Measurements from ENCODE around the gene PPP1R12C.
A peak's percentile ranks its signal among the peaks of the same experiment; 100 is the strongest.

The PPP1R12C gene

DNA sequence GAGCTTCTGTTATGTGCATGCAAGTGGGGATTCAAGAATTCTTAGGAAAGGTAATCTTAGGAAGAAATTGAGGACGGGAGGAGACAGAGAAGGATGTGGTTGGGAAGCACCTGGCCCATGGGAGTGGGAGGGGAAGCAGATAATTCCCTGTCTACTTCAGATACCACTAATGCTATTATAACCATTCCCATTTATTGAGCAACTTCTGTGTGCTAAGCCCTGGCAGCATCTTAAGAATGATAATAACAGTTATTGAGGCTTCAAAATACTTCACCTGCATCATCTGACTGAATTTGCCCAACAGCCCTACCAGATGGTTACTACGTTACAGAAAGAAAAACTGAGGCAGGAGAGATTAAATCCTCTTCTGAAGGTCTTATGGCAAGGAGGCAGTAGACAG lies 40.3 kb downstream of the PPP1R12C start:
- TF ChIP-seq, protein P1, sequence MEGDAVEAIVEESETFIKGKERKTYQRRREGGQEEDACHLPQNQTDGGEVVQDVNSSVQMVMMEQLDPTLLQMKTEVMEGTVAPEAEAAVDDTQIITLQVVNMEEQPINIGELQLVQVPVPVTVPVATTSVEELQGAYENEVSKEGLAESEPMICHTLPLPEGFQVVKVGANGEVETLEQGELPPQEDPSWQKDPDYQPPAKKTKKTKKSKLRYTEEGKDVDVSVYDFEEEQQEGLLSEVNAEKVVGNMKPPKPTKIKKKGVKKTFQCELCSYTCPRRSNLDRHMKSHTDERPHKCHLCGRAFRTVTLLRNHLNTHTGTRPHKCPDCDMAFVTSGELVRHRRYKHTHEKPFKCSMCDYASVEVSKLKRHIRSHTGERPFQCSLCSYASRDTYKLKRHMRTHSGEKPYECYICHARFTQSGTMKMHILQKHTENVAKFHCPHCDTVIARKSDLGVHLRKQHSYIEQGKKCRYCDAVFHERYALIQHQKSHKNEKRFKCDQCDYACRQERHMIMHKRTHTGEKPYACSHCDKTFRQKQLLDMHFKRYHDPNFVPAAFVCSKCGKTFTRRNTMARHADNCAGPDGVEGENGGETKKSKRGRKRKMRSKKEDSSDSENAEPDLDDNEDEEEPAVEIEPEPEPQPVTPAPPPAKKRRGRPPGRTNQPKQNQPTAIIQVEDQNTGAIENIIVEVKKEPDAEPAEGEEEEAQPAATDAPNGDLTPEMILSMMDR (IDR thresholded peaks at IDR 0.05; ENCODE audit: low read depth, low read length), result no peak
- DNase-seq (ENCODE audit: low read depth in 2 of 2), result no peak
- no peak overlapping the region for H3K4me3 ChIP-seq (replicated peaks in 1 of 2; ENCODE audit: low read depth in 2 of 2, low read length in 2 of 2)

DNA sequence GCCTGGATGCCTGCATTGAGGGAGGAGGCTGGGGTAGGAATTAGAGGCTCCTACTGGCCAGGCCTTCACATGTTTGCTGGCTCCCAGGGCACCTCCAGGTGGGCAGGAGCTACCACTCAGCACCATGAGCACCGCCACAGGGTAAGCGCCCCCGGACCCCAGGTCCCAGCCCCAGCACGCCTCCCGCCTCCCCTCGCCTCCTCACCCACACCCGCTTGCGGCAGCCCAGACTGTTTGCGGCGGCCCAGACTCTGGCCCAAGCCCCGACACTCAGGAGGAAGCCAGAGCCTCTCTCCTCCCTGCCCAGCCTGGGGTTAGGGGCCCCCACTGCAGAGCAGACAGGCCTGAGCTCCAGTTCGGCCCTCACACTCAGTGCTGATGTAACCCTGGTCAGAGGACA lies 41.1 kb downstream of the PPP1R12C start:
- no peak overlapping the region for H3K4me3 ChIP-seq (replicated peaks in 1 of 2; ENCODE audit: low read depth in 2 of 2, low read length in 2 of 2)
- no peak for DNase-seq (ENCODE audit: low read depth in 2 of 2)
- TF ChIP-seq, protein P1 (IDR thresholded peaks at IDR 0.05; ENCODE audit: low read depth, low read length), result no peak

DNA sequence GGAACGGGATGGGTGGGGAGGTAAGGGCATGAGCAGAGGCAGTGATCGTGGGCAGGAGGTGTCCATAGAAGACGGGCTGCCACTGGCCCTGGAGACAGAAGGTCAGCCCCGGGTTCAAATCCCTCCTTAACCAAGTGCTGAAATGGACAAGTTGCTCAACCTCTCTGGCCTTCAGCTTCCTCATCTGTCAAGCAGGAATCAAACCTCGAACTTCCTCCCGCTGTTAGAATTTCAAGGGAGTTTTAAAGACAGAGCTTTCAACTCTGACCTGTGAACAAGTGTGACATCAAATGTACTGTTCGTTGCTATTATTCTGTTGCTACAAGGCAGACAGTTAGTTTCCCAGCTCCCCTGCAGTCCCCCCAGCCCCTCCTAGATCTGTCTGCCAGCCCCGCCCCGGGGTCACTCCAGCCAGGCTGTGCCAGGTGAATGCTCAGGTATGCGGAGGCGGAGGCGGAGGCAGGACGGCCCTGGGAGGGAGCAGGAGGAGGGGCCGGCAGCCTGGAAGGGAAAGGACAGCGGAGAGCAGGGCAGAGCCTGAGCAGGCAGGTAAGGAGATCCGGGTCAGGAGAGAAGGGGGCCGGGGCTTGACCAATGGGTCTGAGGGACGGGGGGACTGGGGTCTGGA lies 42.0 kb downstream of the PPP1R12C start, which contains the start of gene EPS8L1:
Gene EPS8L1 (plus strand): TSS at position 499 of the 628 bp plus-strand sequence. CDS start 576 bp downstream, outside the sequence.
- DNase-seq (ENCODE audit: low read depth in 2 of 2), result no peak
- TF ChIP-seq, protein P1 (IDR thresholded peaks at IDR 0.05; ENCODE audit: low read depth, low read length), result no peak
- no peak within 1 kb of the TSS for H3K4me3 ChIP-seq (replicated peaks in 1 of 2; ENCODE audit: low read depth in 2 of 2, low read length in 2 of 2)

DNA sequence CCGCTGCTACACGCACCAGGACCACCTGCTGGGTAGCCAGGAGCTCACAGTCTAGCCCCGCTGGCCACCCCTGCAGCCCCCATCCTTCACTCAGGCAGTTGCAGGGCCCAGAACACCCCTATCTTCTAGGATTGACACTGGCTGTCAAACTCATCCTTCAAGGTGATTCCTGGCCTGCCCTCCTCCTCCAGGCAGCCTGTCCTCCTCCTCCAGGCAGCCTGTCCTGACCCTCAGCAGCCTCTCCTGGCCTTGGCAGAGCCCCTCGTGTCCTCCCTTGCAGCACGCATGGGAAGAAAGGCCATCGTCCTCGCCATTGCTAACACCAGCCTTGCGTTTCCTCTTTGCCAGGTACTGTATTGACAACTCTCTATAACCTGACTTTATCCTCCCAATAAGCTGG lies 45.5 kb downstream of the PPP1R12C start:
- DNase-seq (ENCODE audit: low read depth in 2 of 2), result no peak
- TF ChIP-seq, protein P1 (IDR thresholded peaks at IDR 0.05; ENCODE audit: low read depth, low read length), result no peak
- no peak overlapping the region for H3K4me3 ChIP-seq (replicated peaks in 1 of 2; ENCODE audit: low read depth in 2 of 2, low read length in 2 of 2)

DNA sequence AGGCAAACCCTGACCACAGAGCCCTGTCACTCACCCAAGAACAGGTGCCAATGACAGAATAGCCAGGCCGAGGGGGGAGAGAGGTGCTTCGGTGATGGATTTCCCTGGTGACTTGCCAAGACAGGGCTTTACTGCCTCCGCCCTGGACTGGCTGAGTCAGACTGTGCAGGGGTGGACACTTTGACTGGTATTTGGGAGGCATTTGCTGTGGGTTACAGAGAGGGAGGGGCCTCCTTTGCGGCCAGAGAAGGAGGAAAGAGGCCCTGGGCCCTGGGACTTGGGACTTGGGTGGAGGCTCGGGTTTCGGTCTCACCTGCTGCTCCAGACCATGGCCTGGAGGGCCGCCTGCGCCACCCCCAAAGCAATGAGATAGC lies 46.3 kb downstream of the PPP1R12C start:
- DNase-seq (ENCODE audit: low read depth in 2 of 2), result peak; percentile 38 to 64
- H3K4me3 ChIP-seq (replicated peaks in 1 of 2; ENCODE audit: low read depth in 2 of 2, low read length in 2 of 2), result no peak overlapping the region
- TF ChIP-seq, protein P1 (IDR thresholded peaks at IDR 0.05; ENCODE audit: low read depth, low read length), result no peak

DNA sequence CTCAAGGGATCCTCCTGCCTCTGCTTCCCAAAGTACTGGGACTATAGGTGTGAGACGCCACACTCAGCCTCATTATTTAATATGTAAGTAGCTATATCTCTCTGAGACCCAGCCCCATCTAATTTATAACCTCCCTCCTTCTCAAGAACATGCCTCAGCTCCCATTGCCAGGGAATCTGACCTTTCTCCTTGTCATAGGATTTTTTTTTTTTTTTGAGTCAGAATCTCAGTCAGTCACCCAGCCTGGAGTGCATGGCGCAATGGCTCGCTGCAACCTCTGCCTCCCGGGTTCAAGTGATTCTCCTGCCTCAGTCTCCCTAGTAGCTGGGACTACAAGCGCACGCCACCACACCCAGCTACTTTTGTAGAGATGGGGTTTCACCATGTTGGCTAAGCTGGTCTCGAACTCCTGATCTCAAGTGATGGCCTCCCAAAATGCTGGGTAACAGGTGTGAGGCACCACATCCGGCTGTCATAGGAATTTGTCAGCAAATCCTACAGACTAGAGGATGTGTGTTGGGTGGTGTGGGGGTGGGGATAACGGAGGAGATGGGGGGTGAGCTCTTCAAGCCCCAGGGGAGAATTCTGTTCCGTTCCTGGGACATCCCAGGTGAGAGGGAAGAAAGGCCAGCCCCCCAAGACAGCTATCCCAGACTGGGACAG lies 46.8 kb downstream of the PPP1R12C start:
- no peak for DNase-seq (ENCODE audit: low read depth in 2 of 2)
- no peak overlapping the region for H3K4me3 ChIP-seq (replicated peaks in 1 of 2; ENCODE audit: low read depth in 2 of 2, low read length in 2 of 2)
- TF ChIP-seq, protein P1 (IDR thresholded peaks at IDR 0.05; ENCODE audit: low read depth, low read length), result no peak
